Subcutaneous adipose tissue (tissue), 4 donors: Measurements from ENCODE around the gene RALY. TPM values are rescaled to one million over a fixed set of nuclear protein-coding genes. Genes with fewer than 3 reads are reported as not detected.

Experiments
- total RNA-seq, 4 donors: library from RNA; depleted of rRNA; stranded (reverse); fragments of >200 nt; gene quantifications; one replicate each; pipeline ENCODE4 v1.1.0, GENCODE V29; 2016
- TF ChIP-seq, protein P1 (sequence below): fragments of 450-650 bp; IDR thresholded peaks from one replicate; pipeline ENCODE4 v1.5.1; 2016; ENCODE audit warnings: low read depth, mild to moderate bottlenecking, control low read depth, antibody characterized with exemption, moderate library complexity

RALY gene
- total RNA-seq, 4 donors from 2014 or later = 44.0 to 97.8 (median 91.5) TPM

DNA sequence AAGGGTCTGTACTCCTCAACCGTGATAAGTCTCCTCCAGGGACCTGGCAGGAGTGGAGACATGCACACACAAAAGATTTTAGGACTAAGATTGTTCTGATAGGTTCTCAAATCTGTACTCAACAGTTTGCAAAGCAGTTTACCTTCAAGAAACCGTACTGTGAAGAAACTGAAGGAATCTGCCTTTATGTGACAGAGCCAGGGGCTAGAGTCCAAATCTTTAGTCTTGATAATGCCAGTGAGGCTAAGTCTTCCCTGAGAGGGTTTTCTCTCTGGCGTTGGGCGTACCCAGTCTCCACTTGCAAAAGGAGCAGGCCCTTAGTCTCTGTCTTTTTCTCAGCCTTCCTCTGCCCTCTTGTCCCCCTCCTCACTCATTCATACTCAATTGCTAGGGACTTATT, 47.5 kb downstream of the RALY start:
- TF ChIP-seq, protein P1, sequence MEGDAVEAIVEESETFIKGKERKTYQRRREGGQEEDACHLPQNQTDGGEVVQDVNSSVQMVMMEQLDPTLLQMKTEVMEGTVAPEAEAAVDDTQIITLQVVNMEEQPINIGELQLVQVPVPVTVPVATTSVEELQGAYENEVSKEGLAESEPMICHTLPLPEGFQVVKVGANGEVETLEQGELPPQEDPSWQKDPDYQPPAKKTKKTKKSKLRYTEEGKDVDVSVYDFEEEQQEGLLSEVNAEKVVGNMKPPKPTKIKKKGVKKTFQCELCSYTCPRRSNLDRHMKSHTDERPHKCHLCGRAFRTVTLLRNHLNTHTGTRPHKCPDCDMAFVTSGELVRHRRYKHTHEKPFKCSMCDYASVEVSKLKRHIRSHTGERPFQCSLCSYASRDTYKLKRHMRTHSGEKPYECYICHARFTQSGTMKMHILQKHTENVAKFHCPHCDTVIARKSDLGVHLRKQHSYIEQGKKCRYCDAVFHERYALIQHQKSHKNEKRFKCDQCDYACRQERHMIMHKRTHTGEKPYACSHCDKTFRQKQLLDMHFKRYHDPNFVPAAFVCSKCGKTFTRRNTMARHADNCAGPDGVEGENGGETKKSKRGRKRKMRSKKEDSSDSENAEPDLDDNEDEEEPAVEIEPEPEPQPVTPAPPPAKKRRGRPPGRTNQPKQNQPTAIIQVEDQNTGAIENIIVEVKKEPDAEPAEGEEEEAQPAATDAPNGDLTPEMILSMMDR = no peak

DNA sequence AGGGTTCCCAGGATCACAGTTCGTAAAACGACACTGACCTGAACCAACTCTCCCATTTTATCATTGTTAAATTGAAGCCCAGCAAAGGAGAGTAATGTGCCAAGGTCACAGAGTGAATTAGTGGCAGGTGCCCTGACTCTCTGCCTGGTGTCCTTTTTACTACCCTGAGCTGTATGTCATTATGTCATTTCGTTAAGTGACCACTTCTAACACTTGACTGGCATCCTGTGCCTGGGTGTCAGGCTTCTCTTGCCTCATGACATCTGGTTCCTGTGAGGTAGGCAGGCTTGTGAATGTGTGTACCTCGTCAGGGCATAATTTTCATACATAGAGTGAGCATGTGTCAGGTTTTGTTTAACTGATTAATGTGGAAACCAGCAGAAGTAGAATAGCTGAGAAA, 48.6 kb downstream of the RALY start:
- TF ChIP-seq, protein P1 = no peak

DNA sequence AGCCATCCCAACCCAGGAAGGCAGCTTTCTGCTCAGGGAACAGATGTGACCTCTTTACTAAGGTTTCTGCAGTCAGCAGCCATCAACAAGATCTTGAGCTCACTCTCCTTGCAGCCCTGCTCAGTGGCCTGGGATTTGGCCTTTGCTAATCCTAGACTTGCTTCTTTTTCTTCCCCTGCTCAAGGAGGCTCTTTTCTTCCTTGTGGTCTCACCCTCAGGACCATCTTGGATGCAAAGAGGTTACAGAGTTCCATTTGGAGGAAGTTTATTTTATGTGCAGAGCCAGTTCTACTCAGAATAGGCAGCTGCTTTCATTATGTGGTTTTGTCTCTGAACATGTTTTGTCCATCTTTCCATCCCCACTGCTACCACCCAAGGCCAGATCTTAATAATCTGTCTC, 49.3 kb downstream of the RALY start:
- TF ChIP-seq, protein P1 = no peak

DNA sequence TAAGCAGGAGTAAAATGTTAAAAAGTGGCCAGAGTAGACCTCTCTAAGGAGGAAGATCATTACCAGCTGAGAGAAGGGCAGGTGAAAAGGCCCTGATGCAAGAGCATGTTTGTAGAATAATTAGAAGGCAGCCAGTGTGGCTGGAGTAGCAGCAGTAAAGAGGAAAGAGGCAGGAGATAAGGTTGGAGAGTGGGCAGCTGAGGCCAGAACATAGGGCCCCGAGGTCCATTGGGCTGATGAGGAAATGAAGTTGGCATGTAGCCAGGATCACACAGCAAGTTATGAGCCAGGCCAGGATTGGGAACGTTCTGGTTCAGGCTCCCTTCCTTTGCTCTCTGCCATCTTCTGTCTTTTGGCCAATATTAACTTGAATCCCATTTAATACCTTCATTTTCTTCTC, 51.6 kb downstream of the RALY start:
- TF ChIP-seq, protein P1 = no peak

DNA sequence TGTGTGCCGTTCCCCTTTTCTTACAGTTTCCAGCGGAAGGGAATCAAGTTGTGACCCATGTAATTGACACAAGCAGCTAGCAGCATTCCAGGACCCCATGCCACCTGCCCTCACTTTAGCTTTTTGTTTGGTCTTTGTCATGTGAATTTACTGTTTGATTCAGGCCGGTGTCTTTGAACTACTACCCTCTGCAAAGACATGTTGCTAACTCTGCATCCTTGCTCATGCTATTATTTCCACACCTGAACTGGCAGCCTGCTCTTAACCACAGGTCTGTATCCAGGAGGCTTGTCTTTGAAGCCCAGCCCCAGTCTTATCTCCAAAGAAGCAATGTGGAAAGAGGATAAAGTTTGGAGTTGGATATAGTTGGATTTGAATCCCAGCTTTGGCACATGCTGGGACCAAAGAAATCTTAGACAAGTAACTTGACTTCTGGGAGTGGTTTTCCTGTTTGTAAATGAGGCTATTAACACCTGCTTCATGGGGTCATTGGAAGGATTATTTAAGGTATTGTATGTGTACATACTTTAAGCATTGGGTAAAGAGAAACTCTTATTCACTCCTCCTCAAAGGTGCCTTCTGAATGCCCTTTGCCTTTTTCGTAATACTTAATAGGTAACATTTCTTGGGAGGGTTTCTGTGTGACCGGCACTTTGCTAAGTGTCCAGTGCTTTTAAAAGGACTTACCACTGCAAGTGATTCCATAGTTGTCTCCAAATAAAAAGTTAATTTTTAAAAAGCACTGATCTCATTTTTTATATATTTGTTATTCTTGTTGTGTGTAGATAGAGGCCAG, 52.4 kb downstream of the RALY start:
- TF ChIP-seq, protein P1 = no peak

DNA sequence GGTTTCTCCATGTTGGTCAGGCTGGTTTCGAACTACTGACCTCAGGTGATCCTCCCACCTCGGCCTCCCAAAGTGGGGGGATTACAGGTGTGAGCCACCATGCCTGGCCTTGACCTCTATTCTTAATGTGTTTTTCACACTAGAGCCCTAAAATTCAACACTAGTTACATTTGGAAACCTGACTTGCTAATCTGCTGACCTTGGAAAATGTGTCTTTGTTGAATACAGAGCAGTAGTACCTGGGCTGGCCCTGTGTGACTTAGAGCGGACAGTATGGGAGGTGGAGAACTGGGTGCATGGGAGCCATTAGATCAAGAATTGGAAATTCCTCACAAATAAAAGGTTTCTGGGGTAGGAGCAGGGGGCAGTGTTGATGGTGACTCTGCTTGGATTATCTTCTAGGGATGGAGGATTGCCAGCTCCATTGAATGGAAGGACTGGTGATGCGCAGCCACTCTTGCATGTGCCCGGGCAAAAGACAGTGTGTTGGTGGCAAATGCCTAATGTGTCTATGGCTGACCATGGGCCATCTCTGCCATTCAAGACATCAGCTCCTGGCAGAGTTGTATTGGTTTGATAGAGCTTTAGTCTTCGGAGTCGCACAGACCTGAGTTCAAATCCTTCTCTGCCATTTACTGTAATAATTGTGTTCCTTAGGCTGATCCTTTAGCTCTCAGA, 53.4 kb downstream of the RALY start:
- TF ChIP-seq, protein P1 = no peak

DNA sequence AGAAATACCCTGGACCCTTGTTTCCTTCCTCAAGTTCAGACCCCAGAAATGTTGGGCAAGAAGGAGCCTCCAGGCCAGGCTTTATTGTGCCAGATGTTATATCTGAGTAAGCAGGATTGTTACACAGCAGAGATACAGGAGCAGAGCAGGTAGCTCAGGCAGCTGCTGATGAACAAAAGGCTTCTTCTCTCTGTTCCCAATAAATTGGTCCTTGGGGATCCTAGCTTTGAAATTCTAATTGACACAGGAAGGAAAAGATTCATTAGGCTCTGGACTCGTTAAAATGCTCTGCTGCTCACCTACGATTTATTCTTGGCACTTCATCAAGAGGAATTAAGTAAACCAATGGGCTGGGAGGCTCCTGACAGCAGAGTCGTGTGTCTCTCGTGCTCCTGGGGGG, 54.2 kb downstream of the RALY start:
- TF ChIP-seq, protein P1 = no peak
